Cardiac muscle cell (in vitro differentiated cells and primary cell): ENCODE results near the gene AGAP1. TPM values are rescaled to one million over a fixed set of nuclear protein-coding genes. Genes with fewer than 3 reads are reported as not detected.

ENCODE experiments used
- DNase-seq, 2 donors: peaks; one replicate each; pipeline versions ENCODE4 v3.0.0 to v3.0.0-alpha.2; 2010 to 2017; ENCODE audit warnings: low read depth in 1 of 2, low spot score in 1 of 2
- H3K27ac ChIP-seq: fragments of 200-600 bp; sonication (generic); 2 replicates; pipeline ENCODE4 v1.5.1; 2016
- H3K27me3 ChIP-seq: fragments of 200-600 bp; sonication (generic); 2 replicates; pipeline ENCODE4 v1.6.0; 2016; ENCODE audit warnings: control low read depth
- H3K36me3 ChIP-seq: fragments of 200-600 bp; sonication (generic); 2 replicates; pipeline ENCODE4 v1.5.1; 2016; ENCODE audit warnings: control low read depth
- H3K4me1 ChIP-seq: fragments of 200-600 bp; sonication (generic); 2 replicates; pipeline ENCODE4 v1.8.1; 2017; ENCODE audit warnings: low read depth, mild to moderate bottlenecking, mixed run types
- H3K4me3 ChIP-seq: fragments of 200-600 bp; sonication (generic); 2 replicates; pipeline ENCODE4 v1.5.1; 2016; ENCODE audit warnings: mild to moderate bottlenecking
- H3K9me3 ChIP-seq: fragments of 200-600 bp; sonication (generic); 2 replicates; pipeline ENCODE4 v1.5.1; 2017; ENCODE audit warnings: low read depth, mild to moderate bottlenecking, control low read depth
- polyA plus RNA-seq: library from polyadenylated mRNA; unstranded; fragments of >200 nt; fragmentation: Nextera tagmentation; extraction: Ambion mirVana; gene quantifications from 2 replicates; pipeline ENCODE4 v1.2.1, GENCODE V29; 2016
- total RNA-seq: library from RNA; depleted of rRNA; stranded (reverse); fragments of >200 nt; gene quantifications from 2 replicates; pipeline ENCODE4 v1.2.3, GENCODE V29; 2016
- TF ChIP-seq, protein P1 (sequence below): IDR thresholded peaks from 2 replicates; pipeline ENCODE4 v1.5.1; 2012; ENCODE audit warnings: low read depth, mild to moderate bottlenecking, low read length

The AGAP1 gene
- total and polyA plus RNA-seq, 2 experiments from 2014 or later: 8.6 to 38.2 TPM

DNA sequence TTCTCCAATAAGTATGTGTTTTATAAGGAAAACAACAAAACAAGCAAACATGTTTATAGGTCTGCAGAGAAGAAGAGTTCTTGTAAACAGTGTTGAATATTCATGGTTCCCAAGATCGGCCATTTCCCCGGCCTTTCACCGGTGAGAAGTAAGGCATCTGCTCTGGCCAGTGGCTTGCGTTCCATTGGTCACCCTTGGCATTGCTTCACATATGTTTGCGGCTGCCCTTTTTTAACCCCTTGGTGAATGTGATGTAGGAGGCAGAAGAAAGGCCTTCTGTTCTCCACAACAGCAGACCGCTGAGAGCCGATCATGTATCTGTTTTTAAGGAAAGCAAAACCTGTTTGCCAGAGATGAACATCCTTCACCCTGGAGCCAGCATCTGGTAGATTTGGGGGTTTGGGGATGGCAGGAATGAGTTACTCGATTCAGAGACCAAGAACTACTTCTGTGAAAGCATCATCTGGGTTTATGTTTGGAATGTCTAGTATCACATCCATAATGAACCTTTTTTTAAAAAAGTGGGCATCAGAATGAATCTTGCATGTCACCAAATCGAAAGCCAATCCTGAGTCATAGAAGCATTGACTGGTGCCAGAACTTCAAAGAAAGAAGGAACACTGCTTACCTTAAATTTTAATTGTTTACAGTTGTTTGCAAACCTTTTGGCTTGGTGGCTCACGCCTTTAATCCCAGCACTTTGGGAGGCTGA is 112.3 kb downstream of the AGAP1 start:
- Histone ChIP-seq H3K27ac (no peak overlapping the region), H3K4me1 (no peaks in the 10 kb centered on the region), H3K4me3 (no peak overlapping the region), H3K27me3 (no peaks in the 10 kb centered on the region), H3K36me3 (no peaks in the 10 kb centered on the region), H3K9me3 (no peaks in the 10 kb centered on the region)
- peak in 1 of 2 donors; percentile 87 for DNase-seq
- TF ChIP-seq, protein P1, sequence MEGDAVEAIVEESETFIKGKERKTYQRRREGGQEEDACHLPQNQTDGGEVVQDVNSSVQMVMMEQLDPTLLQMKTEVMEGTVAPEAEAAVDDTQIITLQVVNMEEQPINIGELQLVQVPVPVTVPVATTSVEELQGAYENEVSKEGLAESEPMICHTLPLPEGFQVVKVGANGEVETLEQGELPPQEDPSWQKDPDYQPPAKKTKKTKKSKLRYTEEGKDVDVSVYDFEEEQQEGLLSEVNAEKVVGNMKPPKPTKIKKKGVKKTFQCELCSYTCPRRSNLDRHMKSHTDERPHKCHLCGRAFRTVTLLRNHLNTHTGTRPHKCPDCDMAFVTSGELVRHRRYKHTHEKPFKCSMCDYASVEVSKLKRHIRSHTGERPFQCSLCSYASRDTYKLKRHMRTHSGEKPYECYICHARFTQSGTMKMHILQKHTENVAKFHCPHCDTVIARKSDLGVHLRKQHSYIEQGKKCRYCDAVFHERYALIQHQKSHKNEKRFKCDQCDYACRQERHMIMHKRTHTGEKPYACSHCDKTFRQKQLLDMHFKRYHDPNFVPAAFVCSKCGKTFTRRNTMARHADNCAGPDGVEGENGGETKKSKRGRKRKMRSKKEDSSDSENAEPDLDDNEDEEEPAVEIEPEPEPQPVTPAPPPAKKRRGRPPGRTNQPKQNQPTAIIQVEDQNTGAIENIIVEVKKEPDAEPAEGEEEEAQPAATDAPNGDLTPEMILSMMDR: no peak

DNA sequence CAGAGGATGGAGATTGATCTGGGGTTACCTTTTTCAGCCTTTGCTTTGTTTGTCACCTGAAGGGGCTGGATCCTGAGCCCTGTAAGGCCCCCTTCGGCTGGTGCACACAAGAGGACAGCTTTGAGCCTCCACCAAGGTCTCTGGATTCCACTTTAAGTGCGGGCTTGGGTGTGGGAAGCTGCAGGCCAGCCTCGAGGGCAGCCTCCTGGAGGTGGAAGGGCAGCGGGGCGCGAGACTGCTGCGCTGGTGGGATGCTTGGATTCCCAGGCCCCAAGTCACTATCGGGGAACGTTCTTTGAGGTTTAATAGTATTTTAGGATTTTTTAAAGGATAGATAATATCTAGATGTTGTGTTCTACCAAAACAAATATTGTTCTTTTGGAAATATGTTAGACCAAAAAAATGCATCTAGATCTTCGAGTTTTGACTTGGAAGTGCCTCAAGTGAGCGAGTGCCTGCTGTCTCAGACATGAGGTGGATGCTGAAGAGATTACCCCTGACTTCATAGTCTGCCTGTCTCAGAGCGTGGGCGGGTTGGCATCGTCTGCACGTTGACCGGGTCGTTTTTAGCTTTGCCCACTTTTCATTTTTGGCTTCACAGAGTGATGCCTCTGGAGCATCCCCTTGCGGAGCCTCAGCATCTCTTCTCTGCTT is 113.8 kb downstream of the AGAP1 start:
- H3K9me3 ChIP-seq: no peaks in the 10 kb centered on the region
- DNase-seq: peak in 1 of 2 donors; percentile 41
- H3K36me3 ChIP-seq: no peaks in the 10 kb centered on the region
- no peak overlapping the region for H3K27ac ChIP-seq
- no peak overlapping the region for H3K4me3 ChIP-seq
- H3K27me3 ChIP-seq: no peaks in the 10 kb centered on the region
- no peaks in the 10 kb centered on the region for H3K4me1 ChIP-seq
- TF ChIP-seq, protein P1: no peak

DNA sequence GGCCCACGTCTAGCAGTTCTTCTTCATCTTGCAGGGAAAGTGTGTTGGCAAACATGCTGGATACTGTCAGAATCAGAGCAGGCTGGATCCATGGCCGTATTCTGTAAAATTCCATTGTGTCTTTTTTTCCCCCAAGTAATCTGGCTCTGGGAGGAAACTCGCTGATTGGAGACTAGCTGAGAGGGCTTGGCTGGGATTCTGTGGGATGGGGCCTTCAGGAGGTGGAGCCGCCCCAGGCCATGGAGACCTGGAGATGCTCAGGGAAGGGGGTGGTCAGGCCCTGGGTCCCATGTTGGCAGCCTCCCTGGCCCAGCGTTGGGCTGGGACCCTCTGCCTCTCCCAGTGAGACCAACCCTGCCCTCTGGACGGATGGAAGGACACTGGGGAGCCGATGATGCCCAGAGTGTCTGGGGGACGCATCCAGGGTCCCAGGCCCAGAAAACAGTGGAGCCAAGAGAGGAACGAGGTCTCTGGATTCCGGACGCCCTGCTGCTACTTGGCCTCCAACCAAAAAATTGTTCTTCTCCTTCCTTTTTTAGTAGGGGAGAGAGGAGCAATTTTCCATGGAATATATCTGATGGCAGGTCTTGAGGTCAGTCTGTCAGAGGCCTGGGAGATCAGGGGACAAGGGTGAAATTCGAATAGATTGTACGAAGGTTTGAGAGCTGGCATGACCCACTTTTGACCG is 114.5 kb downstream of the AGAP1 start:
- Histone ChIP-seq H3K4me1 (no peaks in the 10 kb centered on the region), H3K27me3 (no peaks in the 10 kb centered on the region), H3K36me3 (no peaks in the 10 kb centered on the region), H3K9me3 (no peaks in the 10 kb centered on the region), H3K4me3 (no peak overlapping the region), H3K27ac (no peak overlapping the region)
- peak in 1 of 2 donors; percentile 40 for DNase-seq
- TF ChIP-seq, protein P1: no peak

DNA sequence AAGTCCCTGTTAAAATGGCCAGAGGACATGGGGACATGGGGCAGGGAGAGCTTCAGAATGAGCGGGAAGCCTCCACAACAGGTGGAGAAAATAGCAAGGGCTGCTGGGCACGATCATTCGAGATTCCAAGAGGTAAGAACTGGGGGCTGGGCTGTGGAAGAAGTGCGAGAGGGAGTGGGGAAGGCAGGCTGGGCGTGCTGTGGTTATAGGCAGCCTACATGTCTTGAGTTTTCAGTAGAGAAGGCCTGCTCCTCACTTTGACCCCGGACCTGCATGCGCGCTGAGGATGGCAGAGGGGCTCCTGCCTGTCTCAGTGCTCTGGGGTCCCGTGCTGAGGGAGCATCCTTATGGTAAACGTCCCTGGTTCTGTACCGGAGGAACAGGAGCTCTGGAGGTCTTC is 115.5 kb downstream of the AGAP1 start:
- no peak for DNase-seq
- TF ChIP-seq, protein P1: no peak
- no peak overlapping the region for H3K27ac ChIP-seq

DNA sequence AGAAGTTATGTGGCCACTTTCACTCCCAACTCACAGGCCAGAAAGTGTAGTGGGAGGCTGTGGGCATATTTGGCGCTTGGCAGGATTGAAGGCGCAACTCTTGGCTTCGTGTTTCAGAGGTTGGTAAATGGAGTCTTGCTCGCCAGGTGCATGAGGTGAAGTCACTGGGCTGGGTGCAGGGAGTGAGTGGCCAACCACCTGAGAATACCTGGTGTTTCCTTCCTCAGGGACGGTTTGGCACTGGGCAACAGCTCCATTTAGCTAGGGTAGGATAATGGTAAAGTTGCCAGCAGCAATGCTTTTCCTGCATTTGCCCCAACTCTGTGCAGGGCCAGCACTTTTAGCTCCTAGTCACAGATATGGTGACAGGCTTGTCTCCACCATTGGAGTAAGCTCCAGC is 115.9 kb downstream of the AGAP1 start:
- Histone ChIP-seq H3K9me3 (no peaks in the 10 kb centered on the region), H3K27me3 (no peaks in the 10 kb centered on the region), H3K27ac (no peak overlapping the region), H3K36me3 (no peaks in the 10 kb centered on the region), H3K4me1 (no peaks in the 10 kb centered on the region), H3K4me3 (no peak overlapping the region)
- TF ChIP-seq, protein P1: no peak
- DNase-seq: no peak

More for the DNA sequence above, 115.5 kb downstream of the AGAP1 start:
- Histone ChIP-seq H3K4me1 (no peaks in the 10 kb centered on the region), H3K36me3 (no peaks in the 10 kb centered on the region), H3K4me3 (no peak overlapping the region), H3K27me3 (no peaks in the 10 kb centered on the region), H3K9me3 (no peaks in the 10 kb centered on the region)
